Natural killer cell treated with Interleukin-12 subunit alpha and Interleukin-12 subunit beta and Interleukin-15 and Interleukin-18, amount 100 ng/mL, for 72 hours (primary cell): ENCODE results near the gene TK2. TPM values are rescaled to one million over a fixed set of nuclear protein-coding genes. Genes with fewer than 3 reads are reported as not detected.
"Not testable (repeated sequence)": the region's sequence is repeated elsewhere in the genome, so short reads cannot be mapped to it uniquely, and the experiment has no call there.

ENCODE experiments used
- ATAC-seq, 2 donors: fragments of 150-1000 bp; cut with Tn5 transposase in 1 of 2; sonication (Bioruptor Pico), chemical (Tn5 transposase) in 1 of 2; 2 replicates each; pipeline ENCODE4 v1.10.0; 2021
- DNase-seq: peaks from one replicate; pipeline ENCODE4 v3.0.0; 2022; ENCODE audit warnings: low spot score
- H3K27ac Mint-ChIP-seq, 2 donors: 1 replicate in 1 of 2; 2 replicates in 1 of 2; pipeline ENCODE4 v1.8.0; 2022; ENCODE audit warnings: mixed read lengths in 2 of 2, mild to moderate bottlenecking in 1 of 2, moderate library complexity in 1 of 2
- H3K27me3 Mint-ChIP-seq, 2 donors: 1 replicate in 1 of 2; 2 replicates in 1 of 2; pipeline ENCODE4 v1.8.0; 2022; ENCODE audit warnings: mixed read lengths in 2 of 2
- H3K36me3 Mint-ChIP-seq: one replicate; pipeline ENCODE4 v1.8.0; 2022; ENCODE audit warnings: mixed read lengths
- H3K4me1 Mint-ChIP-seq, 2 donors: 1 replicate in 1 of 2; 2 replicates in 1 of 2; pipeline ENCODE4 v1.8.0; 2022; ENCODE audit warnings: low read depth in 2 of 2, mixed read lengths in 2 of 2, mild to moderate bottlenecking in 1 of 2
- H3K4me3 Mint-ChIP-seq: one replicate; pipeline ENCODE4 v1.8.0; 2022; ENCODE audit warnings: mixed read lengths
- H3K9me3 Mint-ChIP-seq: 2 replicates; pipeline ENCODE4 v1.8.0; 2022; ENCODE audit warnings: mixed read lengths
- total RNA-seq, 2 donors: library from RNA; stranded (reverse); gene quantifications; one replicate each; pipeline ENCODE4 v1.2.3, GENCODE V29; 2022

TK2 gene
- total RNA-seq, 2 donors from 2014 or later = 5.9 to 6.3 TPM

GRCh38 chr16:66516808-66517585, 32.9 kb downstream of the TK2 start:
- Mint-ChIP-seq H3K4me3 (peak overlapping the region; percentile 92), H3K27ac (peak overlapping the region; percentile 98 to 100), H3K9me3 (no peaks in the 10 kb centered on the region), H3K4me1 (peaks cover 53 to 56% of the 10 kb centered on the region in 2 donors), H3K36me3 (no peaks in the 10 kb centered on the region), H3K27me3 (no peaks in the 10 kb centered on the region)
- ATAC-seq = peak; percentile 93 to 97
- peak; percentile 97 for DNase-seq

GRCh38 chr16:66516509-66516807, 33.5 kb downstream of the TK2 start:
- Mint-ChIP-seq H3K27me3 (no peaks in the 10 kb centered on the region), H3K9me3 (no peaks in the 10 kb centered on the region), H3K4me1 (peaks cover 48 to 53% of the 10 kb centered on the region in 2 donors), H3K36me3 (no peaks in the 10 kb centered on the region), H3K27ac (peak overlapping the region; percentile 98 to 100), H3K4me3 (peak overlapping the region; percentile 92)
- ATAC-seq (peak in 1 of 2 donors; percentile 39), DNase-seq (no peak)

GRCh38 chr16:66515596-66516508, 34.1 kb downstream of the TK2 start:
- Mint-ChIP-seq H3K4me1 (peaks cover 42 to 47% of the 10 kb centered on the region in 2 donors), H3K36me3 (no peaks in the 10 kb centered on the region), H3K9me3 (no peaks in the 10 kb centered on the region), H3K27me3 (no peaks in the 10 kb centered on the region), H3K4me3 (peak overlapping the region; percentile 92), H3K27ac (peak overlapping the region; percentile 98 to 100)
- ATAC-seq = peak; percentile 49 to 57
- DNase-seq = peak; percentile 74

- DNase-seq, H3K9me3 Mint-ChIP-seq, ATAC-seq, H3K36me3 Mint-ChIP-seq, H3K27me3 Mint-ChIP-seq, H3K4me3 Mint-ChIP-seq: not testable (repeated sequence)
- peaks cover 34 to 39% of the 10 kb centered on the region in 2 donors for H3K4me1 Mint-ChIP-seq
- H3K27ac Mint-ChIP-seq = peak overlapping the region; percentile 98 to 100
These were observed 34.8 kb downstream of the TK2 start for GRCh38 chr16:66514980-66515595.

GRCh38 chr16:66514391-66514790, 35.5 kb downstream of the TK2 start:
- not testable (repeated sequence) for DNase-seq, H3K9me3 Mint-ChIP-seq, H3K27me3 Mint-ChIP-seq, ATAC-seq, H3K36me3 Mint-ChIP-seq, H3K4me3 Mint-ChIP-seq
- H3K27ac Mint-ChIP-seq = peak overlapping the region; percentile 98 to 100
- peaks cover 32% of the 10 kb centered on the region in 2 donors for H3K4me1 Mint-ChIP-seq

- Mint-ChIP-seq H3K4me1 (peaks cover 32% of the 10 kb centered on the region in 2 donors), H3K4me3 (no peak overlapping the region), H3K9me3 (no peaks in the 10 kb centered on the region), H3K27me3 (no peaks in the 10 kb centered on the region), H3K27ac (peak overlapping the region in 1 of 2 donors; percentile 14), H3K36me3 (no peaks in the 10 kb centered on the region)
- ATAC-seq = no peak
- DNase-seq = no peak
These were observed 36.7 kb downstream of the TK2 start for GRCh38 chr16:66513111-66513723.

- Mint-ChIP-seq H3K27me3 (no peaks in the 10 kb centered on the region), H3K36me3 (no peaks in the 10 kb centered on the region), H3K27ac (peak overlapping the region in 1 of 2 donors; percentile 21), H3K4me3 (no peak overlapping the region), H3K4me1 (peaks cover 25 to 26% of the 10 kb centered on the region in 2 donors), H3K9me3 (no peaks in the 10 kb centered on the region)
- DNase-seq = no peak
- no peak for ATAC-seq
These were observed 37.4 kb downstream of the TK2 start for GRCh38 chr16:66512272-66513110.

GRCh38 chr16:66511602-66512271, 38.2 kb downstream of the TK2 start:
- H3K4me1 Mint-ChIP-seq = peaks cover 18 to 19% of the 10 kb centered on the region in 2 donors
- H3K27me3 Mint-ChIP-seq = no peaks in the 10 kb centered on the region
- ATAC-seq (no peak), DNase-seq (no peak)
- peak overlapping the region in 1 of 2 donors; percentile 21 for H3K27ac Mint-ChIP-seq
- no peaks in the 10 kb centered on the region for H3K36me3 Mint-ChIP-seq
- no peak overlapping the region for H3K4me3 Mint-ChIP-seq
- no peaks in the 10 kb centered on the region for H3K9me3 Mint-ChIP-seq

GRCh38 chr16:66510711-66511601, 39.0 kb downstream of the TK2 start:
- H3K36me3 Mint-ChIP-seq = no peaks in the 10 kb centered on the region
- H3K27ac Mint-ChIP-seq = no peak overlapping the region
- H3K4me1 Mint-ChIP-seq = peaks cover 11 to 12% of the 10 kb centered on the region in 2 donors
- no peaks in the 10 kb centered on the region for H3K9me3 Mint-ChIP-seq
- ATAC-seq (no peak), DNase-seq (no peak)
- H3K4me3 Mint-ChIP-seq = no peak overlapping the region
- no peaks in the 10 kb centered on the region for H3K27me3 Mint-ChIP-seq

GRCh38 chr16:66510298-66510697, 39.6 kb downstream of the TK2 start:
- no peaks in the 10 kb centered on the region for H3K36me3 Mint-ChIP-seq
- ATAC-seq (no peak), DNase-seq (no peak)
- H3K27ac Mint-ChIP-seq = no peak overlapping the region
- H3K4me1 Mint-ChIP-seq = peaks cover 5% of the 10 kb centered on the region in 2 donors
- no peaks in the 10 kb centered on the region for H3K9me3 Mint-ChIP-seq
- no peaks in the 10 kb centered on the region for H3K27me3 Mint-ChIP-seq
- H3K4me3 Mint-ChIP-seq = no peak overlapping the region

- Mint-ChIP-seq H3K27me3 (no peaks in the 10 kb centered on the region), H3K4me3 (no peak overlapping the region), H3K9me3 (no peaks in the 10 kb centered on the region), H3K4me1 (peaks cover 0 to 2% of the 10 kb centered on the region in 2 donors), H3K36me3 (no peaks in the 10 kb centered on the region), H3K27ac (no peak overlapping the region)
- DNase-seq (no peak), ATAC-seq (no peak)
These were observed 40.3 kb downstream of the TK2 start for GRCh38 chr16:66509576-66509975.
